CD4-positive, alpha-beta T cell (primary cell): Measurements from ENCODE around the gene MAD2L2. TPM values are rescaled to one million over a fixed set of nuclear protein-coding genes. Genes with fewer than 3 reads are reported as not detected.
A peak's percentile ranks its signal among the peaks of the same experiment; 100 is the strongest.

Experiments used
- ATAC-seq: fragments of 200-7000 bp; cut with Tn5 transposase; one replicate; pipeline ENCODE4 v1.10.0; 2022; ENCODE audit warnings: mild to moderate bottlenecking; ENCODE audit not compliant: poor library complexity
- CTCF ChIA-PET: fragments of 350-600 bp; sonication (Branson Sonifier 250); formaldehyde crosslinking; loops from one replicate; lab custom pipeline; 2021; ENCODE audit warnings: antibody characterized with exemption, inconsistent platforms; lab: Charles Lee
- POLR2A ChIA-PET: fragments of 350-600 bp; sonication (Branson Sonifier 250); formaldehyde crosslinking; loops from one replicate; lab custom pipeline; 2021; ENCODE audit warnings: antibody characterized with exemption, inconsistent platforms; lab: Charles Lee
- DNase-seq, 14 experiments: peaks; one replicate each; pipeline ENCODE4 v3.0.0-alpha.2; 2013 to 2020; ENCODE audit warnings: mixed read lengths in 2 of 14
- H3K27ac ChIP-seq, 2 donors: one replicate each; pipeline versions ENCODE4 v1.5.1 to v1.7.0; 2013; ENCODE audit warnings: low read length in 2 of 2, low read depth in 1 of 2, mild to moderate bottlenecking in 1 of 2
- H3K27me3 ChIP-seq, 2 experiments: 1 replicate in 1 of 2; 2 replicates in 1 of 2; pipeline versions ENCODE4 v1.6.1 to v1.7.0; 2013; ENCODE audit warnings: low read length in 2 of 2, control low read depth in 1 of 2, mild to moderate bottlenecking in 1 of 2, moderate library complexity in 1 of 2; ENCODE audit not compliant: insufficient read depth in 2 of 2, control insufficient read depth in 1 of 2
- H3K36me3 ChIP-seq: one replicate; pipeline ENCODE4 v1.6.1; 2013; ENCODE audit warnings: low read length, control low read depth; ENCODE audit not compliant: insufficient read depth
- H3K4me1 ChIP-seq: one replicate; pipeline ENCODE4 v1.6.1; 2013; ENCODE audit warnings: low read length, control low read depth; ENCODE audit not compliant: insufficient read depth
- H3K4me3 ChIP-seq: one replicate; pipeline ENCODE4 v1.5.1; 2013; ENCODE audit warnings: mild to moderate bottlenecking, low read length, moderate library complexity
- H3K9me3 ChIP-seq, 2 experiments: 1 replicate in 1 of 2; 2 replicates in 1 of 2; pipeline versions ENCODE4 v1.6.1 to v1.7.0; 2013; ENCODE audit warnings: low read length in 2 of 2, mild to moderate bottlenecking in 2 of 2, control low read depth in 1 of 2, moderate library complexity in 1 of 2; ENCODE audit not compliant: control insufficient read depth in 1 of 2, insufficient read depth in 1 of 2
- H3K27ac Mint-ChIP-seq: one replicate; pipeline ENCODE4 v1.8.0; 2020; ENCODE audit warnings: mixed read lengths
- H3K27me3 Mint-ChIP-seq: one replicate; pipeline ENCODE4 v1.8.0; 2021; ENCODE audit warnings: mixed read lengths
- H3K36me3 Mint-ChIP-seq: one replicate; pipeline ENCODE4 v1.8.0; 2021; ENCODE audit warnings: low read depth, mixed read lengths
- H3K4me1 Mint-ChIP-seq: one replicate; pipeline ENCODE4 v1.8.0; 2021; ENCODE audit warnings: low read depth, mixed read lengths
- H3K4me3 Mint-ChIP-seq: one replicate; pipeline ENCODE4 v1.8.0; 2020; ENCODE audit warnings: mild to moderate bottlenecking, mixed read lengths
- H3K9me3 Mint-ChIP-seq: one replicate; pipeline ENCODE4 v1.8.0; 2020; ENCODE audit warnings: mixed read lengths
- CTCF ChIP-seq: fragments of 200-600 bp; IDR thresholded peaks from one replicate; pipeline ENCODE4 v1.8.0; 2022; ENCODE audit warnings: antibody characterized with exemption, mild to moderate bottlenecking
- intact Hi-C, 2 experiments: fragments of 100-400 bp; cut with DNase I in 1 of 2; cut with micrococcal nuclease in 1 of 2; formaldehyde crosslinking; loops; one replicate each; pipeline versions ENCODE4 v1.15.1 to v1.9.0; 2023 to 2025; cut with DNase I, micrococcal nuclease
- total RNA-seq, 174 experiments: library from RNA in 2 of 174; stranded (reverse) in 2 of 174; gene quantifications; one replicate each; pipeline ENCODE4 v1.2.3 and lab custom pipeline; 2021 to 2026

The MAD2L2 gene
- total RNA-seq, 2 experiments from 2014 or later, result 24.6 to 28.3 TPM

GRCh38 chr1:11719313-11720032, 38.5 kb upstream of the MAD2L2 start:
- ChIA-PET POLR2A (interaction anchor here (0.6 to 2.4 kb wide), 27 partner anchors 11 to 1532 kb away, joined by 3 to 52 read pairs (median 5); partner anchors contain the start of genes AGTRAP, CLCN6, FBXO2 and FBXO44), CTCF (interaction anchor here (0.5 to 2.2 kb wide), 25 partner anchors 11 to 682 kb away, joined by 3 to 60 read pairs (median 5); partner anchors contain the start of genes AGTRAP, FBXO2, FBXO6 and MAD2L2)
- no peaks in the 10 kb centered on the region for H3K27me3 ChIP-seq
- peak; percentile 96 for TF ChIP-seq CTCF
- no peaks in the 10 kb centered on the region for H3K36me3 ChIP-seq
- H3K36me3 Mint-ChIP-seq, result no peaks in the 10 kb centered on the region
- peaks cover 17% of the 10 kb centered on the region for H3K4me1 Mint-ChIP-seq
- H3K4me3 ChIP-seq, result peak overlapping the region; percentile 54
- ATAC-seq (peak; percentile 89), DNase-seq (peak; percentile 80 to 94 (median 88))
- no peaks in the 10 kb centered on the region for H3K27me3 Mint-ChIP-seq
- intact Hi-C loops, result loop anchor here (1.0 to 2.0 kb wide), 8 partner anchors 17 to 682 kb away; partner anchors contain the start of genes FBXO6 (in 2 of the 2), AGTRAP (in 1 of the 2) and MAD2L2 (in 1 of the 2)
- peak overlapping the region; percentile 86 for H3K4me3 Mint-ChIP-seq
- no peaks in the 10 kb centered on the region for H3K9me3 ChIP-seq
- peak overlapping the region; percentile 86 for H3K27ac Mint-ChIP-seq
- H3K27ac ChIP-seq, result peak overlapping the region; percentile 15 to 64
- H3K4me1 ChIP-seq, result peaks cover 18% of the 10 kb centered on the region
- no peaks in the 10 kb centered on the region for H3K9me3 Mint-ChIP-seq

DNA sequence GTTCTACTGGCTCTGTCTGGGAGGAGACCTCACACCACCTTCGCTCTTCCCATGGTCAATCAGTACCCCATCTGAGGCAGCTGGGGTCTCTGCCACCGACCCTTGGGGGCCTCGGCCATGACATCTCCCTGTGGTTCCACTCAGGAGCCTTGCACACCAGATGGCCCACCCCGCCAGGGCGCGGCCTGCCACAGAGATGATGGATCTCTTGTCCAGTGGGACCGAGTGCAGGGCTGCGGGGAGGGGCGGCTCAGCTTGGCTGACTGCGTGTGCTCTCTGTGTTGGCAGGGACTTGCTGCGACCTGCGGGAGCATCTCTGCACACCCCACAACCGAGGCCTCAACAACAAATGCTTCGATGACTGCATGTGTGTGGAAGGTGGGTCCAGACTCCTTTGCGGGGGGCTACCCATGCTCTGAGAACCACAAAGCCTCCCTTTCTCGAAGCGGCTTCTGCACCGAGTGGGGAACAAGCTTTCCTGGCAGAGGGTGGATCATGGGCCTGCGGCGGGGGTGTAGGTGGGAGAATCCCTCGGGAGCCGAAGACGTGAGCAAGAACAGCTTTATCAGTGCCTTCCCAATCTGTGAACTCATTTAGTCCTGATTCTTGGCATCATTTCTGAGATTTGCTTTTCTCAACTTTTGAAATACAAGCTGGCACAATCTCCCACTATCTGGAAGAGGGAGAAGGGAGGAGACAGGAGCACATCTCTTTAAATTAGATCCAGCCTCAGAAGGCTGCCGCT, 34.1 kb upstream of the MAD2L2 start:
- intact Hi-C loops, result no loop called here
- H3K27ac Mint-ChIP-seq, result no peak overlapping the region
- peaks cover 16% of the 10 kb centered on the region for H3K4me1 Mint-ChIP-seq
- Histone ChIP-seq H3K4me3 (no peak overlapping the region), H3K27ac (no peak overlapping the region), H3K4me1 (peaks cover 16% of the 10 kb centered on the region), H3K36me3 (no peaks in the 10 kb centered on the region), H3K9me3 (no peaks in the 10 kb centered on the region), H3K27me3 (peaks cover 0 to 3% of the 10 kb centered on the region in 2 experiments)
- CTCF ChIA-PET, result interaction anchor here (1.7 to 2.0 kb wide), 2 partner anchors 64 to 69 kb away, joined by 4 read pairs; no protein-coding TSS in a partner anchor
- ATAC-seq (no peak), DNase-seq (no peak)
- H3K36me3 Mint-ChIP-seq, result no peaks in the 10 kb centered on the region
- POLR2A ChIA-PET, result no interaction called here
- no peak for TF ChIP-seq CTCF
- no peaks in the 10 kb centered on the region for H3K27me3 Mint-ChIP-seq
- H3K4me3 Mint-ChIP-seq, result no peak overlapping the region
- H3K9me3 Mint-ChIP-seq, result no peaks in the 10 kb centered on the region

- peaks cover 5% of the 10 kb centered on the region for H3K27me3 Mint-ChIP-seq
- H3K9me3 Mint-ChIP-seq, result no peaks in the 10 kb centered on the region
- H3K4me3 ChIP-seq, result no peak overlapping the region
- CTCF ChIA-PET, result no interaction called here
- H3K27ac Mint-ChIP-seq, result no peak overlapping the region
- no peaks in the 10 kb centered on the region for H3K9me3 ChIP-seq
- intact Hi-C loops, result no loop called here
- H3K27me3 ChIP-seq, result peaks cover 0 to 3% of the 10 kb centered on the region in 2 experiments
- H3K27ac ChIP-seq, result no peak overlapping the region
- no peaks in the 10 kb centered on the region for H3K4me1 ChIP-seq
- POLR2A ChIA-PET, result no interaction called here
- no peak for TF ChIP-seq CTCF
- ATAC-seq (no peak), DNase-seq (no peak)
- no peaks in the 10 kb centered on the region for H3K36me3 ChIP-seq
- no peak overlapping the region for H3K4me3 Mint-ChIP-seq
- no peaks in the 10 kb centered on the region for H3K36me3 Mint-ChIP-seq
- no peaks in the 10 kb centered on the region for H3K4me1 Mint-ChIP-seq
Observed at GRCh38 chr1:11713095-11713494, 32.1 kb upstream of the MAD2L2 start.
